H7 (cell line): ENCODE measurements around the gene PIGA. TPM values are rescaled to one million over a fixed set of nuclear protein-coding genes. Genes with fewer than 3 reads are reported as not detected.
"Not testable (repeated sequence)": the region's sequence is repeated elsewhere in the genome, so short reads cannot be mapped to it uniquely, and the experiment has no call there.

Experiments
- DNase-seq: peaks from one replicate; pipeline ENCODE4 v3.0.0; 2012
- H3K27me3 ChIP-seq: 2 replicates; pipeline ENCODE4 v1.6.0; 2011; ENCODE audit warnings: mild to moderate bottlenecking, low read length; ENCODE audit not compliant: control insufficient read depth, insufficient read depth
- H3K36me3 ChIP-seq: replicated peaks from 2 replicates; pipeline ENCODE4 v1.5.1; 2011; ENCODE audit warnings: low read length; ENCODE audit not compliant: control insufficient read depth, insufficient read depth
- H3K4me3 ChIP-seq: 2 replicates; pipeline ENCODE4 v1.5.1; 2011; ENCODE audit warnings: low read depth, mild to moderate bottlenecking, control low read depth, low read length, moderate library complexity; ENCODE audit not compliant: insufficient read depth
- total RNA-seq: library from RNA; depleted of rRNA; stranded (reverse); fragments of >200 nt; shearing (Covaris generic); gene quantifications from 2 replicates; pipeline ENCODE4 v1.2.3, GENCODE V29; 2014

Gene PIGA
- total RNA-seq, 1 experiment from 2014 or later = 8.2 TPM

DNA sequence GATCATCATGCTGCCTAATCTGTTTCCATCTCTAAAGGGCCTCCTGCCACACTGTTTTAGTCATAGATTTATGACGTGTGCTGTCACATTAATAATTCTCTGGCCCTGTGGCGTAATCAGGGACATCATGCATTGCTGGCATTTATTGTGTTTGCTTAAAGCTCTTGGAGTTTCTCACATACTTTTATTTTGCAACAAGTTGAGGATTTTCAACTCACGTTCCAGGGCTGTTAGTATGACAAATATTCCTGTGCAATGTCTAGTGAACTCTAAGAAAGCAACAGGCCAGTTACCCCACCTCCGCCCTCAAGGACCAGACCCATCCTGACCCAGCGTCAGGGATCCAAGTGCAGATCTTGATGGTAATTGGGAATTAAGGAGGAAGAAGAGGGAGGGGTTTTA, 7.8 kb upstream of the PIGA start:
- H3K27me3 ChIP-seq = peaks cover 2% of the 10 kb centered on the region; the same call in 1 of the 2 replicates

DNA sequence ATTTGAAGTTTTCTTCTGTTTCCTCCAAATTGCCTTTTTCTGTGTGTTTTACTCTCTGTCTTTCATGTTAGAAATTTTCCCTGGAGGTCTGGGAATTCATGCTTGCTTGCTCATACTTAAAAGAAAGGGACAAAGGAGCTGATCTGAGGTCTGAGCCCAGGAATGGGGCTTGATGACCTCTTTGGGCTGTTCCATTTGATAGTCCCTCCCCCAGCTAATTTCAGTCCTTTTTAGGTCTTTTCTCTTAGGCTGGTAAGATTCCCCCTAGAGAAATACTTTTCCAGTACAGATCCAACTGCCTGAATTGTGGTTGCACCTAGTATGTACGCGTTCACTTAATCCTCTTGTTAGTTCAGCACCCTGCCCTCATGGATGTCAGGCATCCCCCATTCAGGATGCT, 5.5 kb upstream of the PIGA start:
- no peaks in the 10 kb centered on the region for H3K36me3 ChIP-seq
- no peak overlapping the region for H3K4me3 ChIP-seq
- DNase-seq = no peak
- peaks cover 2% of the 10 kb centered on the region for H3K27me3 ChIP-seq

More for the DNA sequence above, 7.8 kb upstream of the PIGA start:
- H3K4me3 ChIP-seq = no peak overlapping the region
- no peak for DNase-seq
- no peaks in the 10 kb centered on the region for H3K36me3 ChIP-seq

DNA sequence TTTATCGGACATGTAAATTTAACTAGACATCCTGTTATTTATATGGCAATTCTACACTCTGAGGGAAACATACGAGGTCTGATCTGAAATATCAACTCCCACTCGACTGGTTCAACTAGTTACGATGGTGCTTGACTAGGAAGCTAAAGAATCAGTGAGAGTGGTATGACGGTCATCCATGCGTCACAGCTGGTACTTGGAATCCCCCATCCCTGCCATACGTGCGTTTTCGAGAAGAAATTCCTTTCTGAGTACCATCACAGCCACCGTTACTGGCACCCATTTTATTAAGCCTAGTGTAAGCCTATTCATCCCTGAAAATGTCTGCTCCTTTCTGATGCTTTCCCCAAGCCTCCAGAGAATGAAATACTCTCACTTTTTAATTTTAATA, 695 bp upstream of the PIGA start:
- H3K4me3 ChIP-seq = peak overlapping the region; percentile 23
- no peaks in the 10 kb centered on the region; the same call in 1 of the 2 replicates for H3K36me3 ChIP-seq
- peak; percentile 36 for DNase-seq
- H3K27me3 ChIP-seq = no peaks in the 10 kb centered on the region; the same call in 1 of the 2 replicates

DNA sequence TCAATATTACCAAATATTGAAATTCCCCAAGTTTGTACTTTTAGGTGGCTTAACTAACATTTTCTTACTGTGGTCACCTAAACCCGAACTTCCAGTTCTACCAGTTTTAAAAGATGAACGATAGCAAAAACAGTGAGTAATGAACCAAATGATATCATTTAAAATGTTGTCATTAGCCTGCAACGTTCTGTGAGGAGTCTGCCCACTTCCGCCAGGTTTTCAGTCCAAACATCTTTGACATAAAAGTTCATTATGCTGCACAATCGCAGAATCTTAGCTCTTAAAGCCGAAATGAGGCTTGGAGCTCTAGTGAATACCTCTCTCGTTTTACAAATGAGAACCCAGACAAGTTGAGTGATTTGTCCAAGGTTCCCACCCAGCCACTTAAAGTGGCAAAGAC, 762 bp downstream of the PIGA start:
- no peaks in the 10 kb centered on the region; the same call in 1 of the 2 replicates for H3K36me3 ChIP-seq
- peak overlapping the region; percentile 68 for H3K4me3 ChIP-seq
- no peak for DNase-seq
- H3K27me3 ChIP-seq = no peaks in the 10 kb centered on the region; the same call in 1 of the 2 replicates

DNA sequence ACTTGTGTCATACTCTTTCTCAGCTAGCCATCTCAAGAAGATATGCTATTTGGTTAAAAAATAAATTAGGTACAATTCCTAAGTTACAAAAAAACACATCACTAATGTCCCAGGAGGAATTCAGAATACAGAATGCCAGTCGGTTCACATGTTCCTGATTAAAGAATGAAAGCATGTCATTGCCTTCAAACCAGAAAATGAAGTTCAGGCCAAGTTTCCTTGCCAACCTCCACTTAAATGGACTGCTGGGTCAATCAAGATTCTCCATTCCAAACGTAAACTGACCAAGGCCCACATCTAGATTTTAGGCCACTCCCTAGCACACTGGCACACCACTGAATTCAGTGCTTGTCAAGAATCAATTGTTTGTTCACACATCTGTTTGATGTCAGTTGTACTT, 6.5 kb downstream of the PIGA start:
- no peak overlapping the region for H3K4me3 ChIP-seq
- H3K27me3 ChIP-seq = no peaks in the 10 kb centered on the region
- H3K36me3 ChIP-seq = no peaks in the 10 kb centered on the region; the same call in none of the 2 replicates
- no peak for DNase-seq

DNA sequence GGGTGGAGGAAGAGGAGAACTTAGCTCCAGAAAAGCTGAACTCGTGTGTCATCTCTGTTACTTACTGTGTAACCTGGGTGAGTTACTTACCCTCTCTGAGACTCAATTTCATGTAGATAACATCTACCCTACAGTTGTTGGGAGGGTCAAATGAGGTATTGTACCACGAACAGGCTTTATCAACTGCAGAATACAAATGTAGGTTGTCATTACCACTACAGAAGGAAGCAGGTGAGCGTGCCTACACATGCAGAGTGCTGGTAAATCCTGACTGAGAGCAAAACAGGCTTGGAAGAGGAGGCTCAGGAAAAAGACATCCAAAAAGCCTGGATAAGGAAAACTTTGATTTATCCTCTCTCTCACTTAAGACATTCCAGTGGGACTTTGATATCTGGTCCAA, 7.2 kb downstream of the PIGA start:
- no peak for DNase-seq
- Histone ChIP-seq H3K27me3 (no peaks in the 10 kb centered on the region), H3K36me3 (peaks cover 1% of the 10 kb centered on the region), H3K4me3 (no peak overlapping the region)

DNA sequence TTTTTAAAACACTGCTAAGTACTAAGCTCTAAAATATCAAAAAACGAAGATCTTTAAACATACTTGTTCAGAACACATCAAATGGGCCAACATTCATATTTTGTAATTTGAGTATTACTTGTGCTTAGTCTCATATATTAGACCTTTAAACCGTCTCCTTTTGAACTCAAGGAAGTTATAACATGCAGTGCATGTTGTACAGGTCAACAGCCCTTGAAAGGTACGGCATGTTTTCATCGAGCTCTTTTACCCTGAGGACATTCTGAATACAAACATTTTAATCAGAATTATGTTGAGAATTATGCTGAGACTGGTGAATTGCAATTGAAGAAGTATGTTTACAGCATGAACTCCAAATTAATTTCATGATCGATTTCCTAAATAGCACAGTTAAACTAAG, 12.9 kb downstream of the PIGA start:
- peaks cover 1% of the 10 kb centered on the region for H3K36me3 ChIP-seq
- no peaks in the 10 kb centered on the region for H3K27me3 ChIP-seq
- no peak overlapping the region for H3K4me3 ChIP-seq
- no peak for DNase-seq

DNA sequence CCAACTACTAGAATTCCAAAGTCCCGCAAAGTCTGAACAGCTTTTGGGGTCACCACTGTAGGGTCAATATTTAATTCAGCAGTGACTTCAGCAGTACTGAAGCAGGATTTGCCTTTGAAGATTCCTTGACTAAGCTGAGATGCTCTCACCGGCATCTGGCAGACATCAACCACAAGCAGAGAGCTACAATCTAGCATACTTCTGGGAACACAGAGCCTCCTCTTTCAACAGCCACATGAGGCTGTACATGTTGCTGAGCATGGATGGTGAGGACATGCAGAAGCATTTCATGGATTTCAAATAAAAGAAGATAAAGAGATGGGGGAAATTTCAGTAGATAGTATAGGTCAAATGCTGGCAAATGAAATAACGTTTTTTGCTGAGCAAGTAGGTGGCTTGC, 13.3 kb downstream of the PIGA start:
- H3K4me3 ChIP-seq = no peak overlapping the region
- no peak for DNase-seq
- no peaks in the 10 kb centered on the region for H3K27me3 ChIP-seq
- H3K36me3 ChIP-seq = peaks cover 1% of the 10 kb centered on the region

DNA sequence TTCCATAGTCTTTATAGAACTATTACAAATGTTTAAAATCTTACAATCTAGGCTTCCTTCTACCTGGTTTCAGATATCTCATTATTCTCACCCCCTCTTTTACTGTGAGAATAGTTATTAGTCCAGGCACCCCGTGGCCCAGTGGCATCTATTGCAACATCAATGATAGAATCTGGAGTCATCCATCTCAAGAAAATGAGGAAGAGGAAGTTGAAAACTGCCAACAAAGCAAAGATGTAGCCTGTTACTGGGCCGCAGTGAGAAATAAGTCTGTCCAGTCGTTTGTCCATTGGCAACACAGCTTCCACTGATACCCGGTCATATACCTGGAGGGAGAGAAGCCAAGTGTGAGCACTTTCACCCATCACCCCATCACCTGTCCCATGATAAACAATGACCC, 13.9 kb downstream of the PIGA start:
- H3K36me3 ChIP-seq = peaks cover 1% of the 10 kb centered on the region

DNA sequence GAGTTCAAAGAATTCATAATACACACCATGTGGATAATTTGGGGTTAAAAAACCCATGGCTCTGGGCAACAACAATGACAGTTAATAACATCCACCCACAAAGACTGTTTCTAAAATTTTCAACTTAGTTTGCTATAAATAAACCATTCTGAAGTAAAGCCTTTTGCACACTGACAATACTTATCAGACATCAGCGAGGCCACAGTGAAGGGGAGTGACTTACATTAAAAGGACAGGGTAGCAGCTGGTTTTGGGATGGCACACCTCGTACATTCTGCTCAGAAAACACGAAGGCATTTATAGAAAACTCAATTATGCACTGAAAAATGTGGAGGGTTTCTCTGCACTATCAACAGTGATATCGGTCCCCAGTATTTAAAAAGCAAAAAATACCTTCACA, 15.0 kb downstream of the PIGA start:
- H3K27me3 ChIP-seq = no peaks in the 10 kb centered on the region
- no peak for DNase-seq
- peaks cover 1% of the 10 kb centered on the region for H3K36me3 ChIP-seq
- no peak overlapping the region for H3K4me3 ChIP-seq

More for the DNA sequence above, 13.9 kb downstream of the PIGA start:
- no peak for DNase-seq
- no peaks in the 10 kb centered on the region for H3K27me3 ChIP-seq
- no peak overlapping the region for H3K4me3 ChIP-seq

DNA sequence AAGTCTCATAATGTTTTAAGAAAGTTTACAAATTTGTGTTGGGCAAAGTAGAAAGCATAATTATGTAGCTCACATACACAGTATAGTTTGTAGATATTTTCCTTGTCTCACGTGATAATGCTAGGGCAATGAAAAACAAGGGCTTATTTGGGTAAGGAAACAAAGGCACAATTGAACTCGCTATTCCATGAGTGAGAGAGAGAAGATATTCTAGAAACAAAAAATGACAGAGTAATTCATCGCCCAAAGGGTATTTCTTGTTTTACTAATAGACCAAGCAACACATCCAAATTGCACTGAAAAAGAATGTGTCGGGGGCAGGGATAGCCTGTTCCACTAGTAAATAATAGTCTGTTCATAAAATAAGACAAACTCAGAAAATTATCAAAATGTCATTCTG, 16.2 kb downstream of the PIGA start:
- Histone ChIP-seq H3K36me3 (peaks cover 1% of the 10 kb centered on the region; the same call in 1 of the 2 replicates), H3K27me3 (no peaks in the 10 kb centered on the region), H3K4me3 (no peak overlapping the region)
- DNase-seq = no peak

DNA sequence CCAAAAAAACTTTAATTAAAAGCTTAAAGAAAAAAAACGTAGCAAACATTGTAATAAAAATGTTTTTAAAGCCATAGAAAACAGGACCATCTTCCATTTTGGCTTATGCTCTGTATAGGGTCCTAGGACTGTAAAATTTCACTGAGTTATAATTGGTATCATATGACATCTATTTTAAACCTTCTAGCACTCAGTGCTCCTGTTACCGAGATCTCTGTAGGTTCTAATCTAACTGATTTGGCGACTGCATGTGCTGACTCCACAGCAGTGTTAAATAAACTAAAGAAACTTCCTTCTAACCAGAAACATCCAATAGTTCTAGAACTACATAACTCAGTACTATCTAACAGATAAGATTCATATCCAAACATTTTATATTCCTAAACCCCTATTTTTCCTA, 19.8 kb downstream of the PIGA start, which contains the start of gene ASB11:
ASB11 (minus strand) TSS at position 132 of the 400 bp plus-strand sequence; CDS start at position 97, 35 bp downstream.
- no peak for DNase-seq
- Histone ChIP-seq H3K36me3 (no peaks in the 10 kb centered on the region), H3K27me3 (no peaks in the 10 kb centered on the region), H3K4me3 (no peak within 1 kb of the TSS)

DNA sequence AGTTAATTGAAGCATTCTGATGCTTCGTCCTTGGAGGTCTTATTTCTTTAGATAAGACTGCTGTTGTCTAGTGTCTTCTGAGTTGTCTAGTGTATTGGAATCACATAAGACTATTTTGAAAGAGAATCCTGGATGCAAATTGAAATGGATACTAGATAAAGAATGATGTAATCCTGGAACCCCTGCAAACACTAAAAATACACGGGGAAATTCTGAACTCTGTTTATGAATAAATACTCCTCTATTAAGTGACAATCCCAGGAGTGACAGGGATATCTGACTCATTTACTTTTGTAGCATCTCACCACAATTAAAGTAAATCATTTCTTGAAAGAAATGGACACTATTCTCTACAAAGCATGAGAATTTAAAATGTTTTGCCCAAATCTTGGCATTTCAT, 20.9 kb downstream of the PIGA start:
- Histone ChIP-seq H3K27me3 (no peaks in the 10 kb centered on the region), H3K36me3 (no peaks in the 10 kb centered on the region), H3K4me3 (no peak overlapping the region)
- DNase-seq = no peak

DNA sequence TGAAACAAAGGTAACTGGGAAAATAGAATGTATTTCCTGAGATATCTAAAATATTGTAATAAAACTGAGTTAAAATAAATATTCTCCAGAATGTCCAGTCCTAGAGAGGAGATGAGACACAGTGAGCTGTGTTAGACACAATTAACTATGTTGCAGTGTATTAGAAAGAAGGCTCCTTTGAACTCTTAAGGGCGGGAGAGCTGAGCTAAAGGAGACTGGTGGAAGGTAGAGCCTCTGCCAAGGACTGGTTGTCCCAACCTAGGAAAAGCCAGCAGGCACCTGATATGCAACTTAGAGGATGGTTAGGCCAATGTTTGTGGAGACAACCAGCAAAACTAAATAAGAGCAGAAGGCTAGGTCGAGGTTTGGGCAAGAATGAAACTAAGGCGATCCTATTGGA, 24.2 kb downstream of the PIGA start:
- Histone ChIP-seq H3K36me3 (no peaks in the 10 kb centered on the region), H3K27me3 (no peaks in the 10 kb centered on the region), H3K4me3 (no peak overlapping the region)
- no peak for DNase-seq

DNA sequence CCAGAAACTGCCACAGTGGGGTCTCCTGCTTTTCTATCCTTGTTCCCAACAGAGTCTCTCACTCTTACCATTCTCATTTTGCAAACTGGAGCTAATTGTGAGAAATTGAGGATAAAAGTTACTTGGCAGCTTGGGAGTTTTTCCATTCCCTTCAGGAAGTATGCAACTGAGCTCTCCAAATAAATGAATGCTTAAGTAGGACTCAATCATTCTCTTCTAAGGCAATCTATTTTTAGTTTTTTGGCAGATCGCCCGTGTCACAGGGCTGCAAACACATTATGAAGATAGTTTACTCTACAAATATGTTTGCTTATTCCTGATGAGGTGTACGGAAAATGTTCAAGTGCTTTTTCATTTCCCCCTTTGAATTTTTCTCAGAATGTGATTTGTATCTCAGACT, 25.2 kb downstream of the PIGA start:
- H3K36me3 ChIP-seq = no peaks in the 10 kb centered on the region
- no peaks in the 10 kb centered on the region for H3K27me3 ChIP-seq
- no peak overlapping the region for H3K4me3 ChIP-seq
- no peak for DNase-seq

DNA sequence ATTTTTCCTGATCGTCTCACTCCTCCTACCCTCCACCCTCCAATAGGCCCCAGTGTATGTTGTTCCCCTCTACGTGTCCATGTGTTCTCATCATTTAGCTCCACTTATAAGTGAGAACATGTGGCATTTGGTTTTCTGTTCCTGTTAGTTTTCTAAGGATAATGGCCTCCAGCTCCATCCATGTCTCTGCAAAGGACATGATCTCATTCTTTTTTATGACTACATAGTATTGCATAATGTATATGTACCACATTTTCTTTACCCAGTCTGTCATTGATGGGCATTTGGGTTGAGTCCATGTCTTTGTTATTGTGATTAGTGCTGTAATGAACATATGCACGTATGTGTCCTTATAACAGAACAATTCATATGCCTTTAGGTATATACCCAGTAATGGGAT, 29.4 kb downstream of the PIGA start:
- DNase-seq, H3K4me3 ChIP-seq, H3K27me3 ChIP-seq, H3K36me3 ChIP-seq: not testable (repeated sequence)
